HG02623 (cell line): Measurements from ENCODE around the gene USE1.

ENCODE experiments used
- ATAC-seq: cut with Tn5 transposase; IDR thresholded peaks from one replicate; pipeline ENCODE4 v1.9.1; 2021; ENCODE audit warnings: moderate library complexity; ENCODE audit not compliant: unreplicated experiment

The USE1 gene

GRCh38 chr19:17256130-17256529 lies 41.0 kb downstream of the USE1 start:
- no peak for ATAC-seq

GRCh38 chr19:17259118-17259780 lies 44.1 kb downstream of the USE1 start:
- ATAC-seq = no peak

- ATAC-seq = no peak
These were observed 44.8 kb downstream of the USE1 start for GRCh38 chr19:17259934-17260333.

GRCh38 chr19:17260842-17261325 lies 45.7 kb downstream of the USE1 start:
- ATAC-seq = peak; percentile 50

- no peak for ATAC-seq
These were observed 47.4 kb downstream of the USE1 start for GRCh38 chr19:17262557-17262956.

- ATAC-seq = no peak
These were observed 48.8 kb downstream of the USE1 start for GRCh38 chr19:17263712-17264640.

- no peak for ATAC-seq
These were observed 49.5 kb downstream of the USE1 start, which contains the start of gene USHBP1 for GRCh38 chr19:17264641-17264979. Gene USHBP1, minus strand, starts transcription at chr19:17264745. Its CDS starts 446 bp downstream, at chr19:17264299.

GRCh38 chr19:17266026-17266425 lies 50.9 kb downstream of the USE1 start:
- ATAC-seq = no peak

- no peak for ATAC-seq
These were observed 51.4 kb downstream of the USE1 start for GRCh38 chr19:17266589-17266974.

GRCh38 chr19:17266975-17267788 lies 52.0 kb downstream of the USE1 start, which contains the start of gene BABAM1:
Gene BABAM1, plus strand, starts transcription at chr19:17267443. Its CDS starts 1,364 bp downstream, at chr19:17268807.
- ATAC-seq = peak; percentile 88

- no peak for ATAC-seq
These were observed 53.6 kb downstream of the USE1 start for GRCh38 chr19:17268754-17269153.
